ENCODE data around the gene RAP1A.

- TF ChIP-seq CTCF (conservative IDR thresholded peaks at IDR 0.05; ENCODE audit: low read depth, low read length) (no peak), EZH2 (IDR thresholded peaks at IDR 0.05; ENCODE audit: borderline replicate concordance, low read depth, low read length, poor library complexity, severe bottlenecking) (no peak)
Measured at GRCh38 chr1:111581166-111581565, 38.4 kb upstream of the RAP1A start.

All from A673 (cell line).